ENCODE data around the gene DNAJC4.

The DNAJC4 gene

DNA sequence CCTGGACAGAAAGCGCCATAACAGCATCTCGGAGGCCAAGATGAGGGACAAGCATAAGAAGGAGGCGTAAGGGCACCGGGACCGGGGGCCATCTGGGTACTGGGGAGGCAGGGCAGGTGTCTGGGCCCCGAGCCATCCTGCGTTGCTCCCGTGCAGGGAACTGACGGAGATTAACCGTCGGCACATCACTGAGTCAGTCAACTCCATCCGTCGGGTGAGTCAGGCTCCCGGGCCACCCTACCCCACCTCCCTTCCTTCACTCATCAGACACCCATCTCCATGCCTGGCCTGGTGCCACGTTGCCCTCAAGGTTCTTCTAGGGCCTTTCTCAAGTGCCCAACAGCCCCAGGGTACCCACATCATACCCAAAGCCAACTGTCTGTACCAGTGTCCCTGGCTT is 36.0 kb downstream of the DNAJC4 start:
- no peaks in the 10 kb centered on the region for H3K9me3 ChIP-seq (replicated peaks; ENCODE audit: low read length)
- H3K4me2 ChIP-seq (ENCODE audit: low read length) = no peak overlapping the region
- no peak overlapping the region for H3K4me3 ChIP-seq (ENCODE audit: low read length)
- H3K36me3 ChIP-seq (ENCODE audit: insufficient read depth, low read length) = peaks cover 50% of the 10 kb centered on the region
- peaks cover 21% of the 10 kb centered on the region for H3K4me1 ChIP-seq (ENCODE audit: control insufficient read depth, insufficient read depth, low read length)
- H3K27me3 ChIP-seq (ENCODE audit: control insufficient read depth, insufficient read depth, low read length) = no peaks in the 10 kb centered on the region
- no peak overlapping the region for H3K9ac ChIP-seq (ENCODE audit: low read depth, low read length)

DNA sequence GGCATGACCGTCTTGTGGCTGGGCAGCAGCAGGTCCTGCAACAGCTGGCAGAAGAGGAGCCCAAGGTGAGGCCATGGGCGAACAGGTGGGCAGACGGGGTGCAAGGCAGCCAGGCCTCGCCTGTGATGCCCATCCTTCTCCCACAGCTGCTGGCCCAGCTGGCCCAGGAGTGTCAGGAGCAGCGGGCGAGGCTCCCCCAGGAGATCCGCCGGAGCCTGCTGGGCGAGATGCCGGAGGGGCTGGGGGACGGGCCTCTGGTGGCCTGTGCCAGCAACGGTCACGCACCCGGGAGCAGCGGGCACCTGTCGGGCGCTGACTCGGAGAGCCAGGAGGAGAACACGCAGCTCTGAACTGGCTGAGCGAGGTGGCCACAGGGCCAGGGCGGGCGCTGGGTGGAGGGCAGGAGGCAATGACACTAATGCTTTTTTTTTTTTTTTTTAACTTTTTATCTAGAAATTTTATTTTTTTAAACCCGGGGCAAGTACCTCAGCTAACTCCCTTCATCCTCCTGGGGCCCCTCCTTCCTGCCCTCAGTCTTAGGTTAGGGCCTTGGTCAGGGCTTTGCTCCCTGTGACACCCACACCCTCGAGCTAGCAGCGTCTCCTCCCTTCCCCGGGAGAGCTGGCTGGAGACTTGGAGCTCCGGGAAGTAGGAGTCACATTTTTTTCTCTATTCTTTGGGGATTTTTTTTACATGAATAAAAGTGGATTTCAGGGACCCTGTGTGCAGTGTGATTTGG is 37.0 kb downstream of the DNAJC4 start:
- Histone ChIP-seq H3K9me3 (replicated peaks; ENCODE audit: low read length) (no peaks in the 10 kb centered on the region), H3K4me1 (ENCODE audit: control insufficient read depth, insufficient read depth, low read length) (peaks cover 29% of the 10 kb centered on the region), H3K9ac (ENCODE audit: low read depth, low read length) (no peak overlapping the region), H3K36me3 (ENCODE audit: insufficient read depth, low read length) (peaks cover 39% of the 10 kb centered on the region), H3K4me2 (ENCODE audit: low read length) (no peak overlapping the region), H3K4me3 (ENCODE audit: low read length) (no peak overlapping the region), H3K27me3 (ENCODE audit: control insufficient read depth, insufficient read depth, low read length) (no peaks in the 10 kb centered on the region)

GRCh38 chr11:64268025-64268892 is 37.9 kb downstream of the DNAJC4 start:
- Histone ChIP-seq H3K36me3 (ENCODE audit: insufficient read depth, low read length) (peaks cover 31% of the 10 kb centered on the region), H3K9ac (ENCODE audit: low read depth, low read length) (peak overlapping the region; percentile 80), H3K4me2 (ENCODE audit: low read length) (peak overlapping the region; percentile 93), H3K9me3 (replicated peaks; ENCODE audit: low read length) (no peaks in the 10 kb centered on the region), H3K27me3 (ENCODE audit: control insufficient read depth, insufficient read depth, low read length) (no peaks in the 10 kb centered on the region), H3K4me3 (ENCODE audit: low read length) (peak overlapping the region; percentile 72), H3K4me1 (ENCODE audit: control insufficient read depth, insufficient read depth, low read length) (peaks cover 26% of the 10 kb centered on the region)

GRCh38 chr11:64268893-64269539 is 38.7 kb downstream of the DNAJC4 start:
- Histone ChIP-seq H3K36me3 (ENCODE audit: insufficient read depth, low read length) (peaks cover 23% of the 10 kb centered on the region), H3K4me3 (ENCODE audit: low read length) (peak overlapping the region; percentile 72), H3K9ac (ENCODE audit: low read depth, low read length) (peak overlapping the region; percentile 80), H3K27me3 (ENCODE audit: control insufficient read depth, insufficient read depth, low read length) (no peaks in the 10 kb centered on the region), H3K4me2 (ENCODE audit: low read length) (peak overlapping the region; percentile 93), H3K4me1 (ENCODE audit: control insufficient read depth, insufficient read depth, low read length) (peaks cover 26% of the 10 kb centered on the region), H3K9me3 (replicated peaks; ENCODE audit: low read length) (no peaks in the 10 kb centered on the region)

- Histone ChIP-seq H3K9me3 (replicated peaks; ENCODE audit: low read length) (no peaks in the 10 kb centered on the region), H3K27me3 (ENCODE audit: control insufficient read depth, insufficient read depth, low read length) (no peaks in the 10 kb centered on the region), H3K4me1 (ENCODE audit: control insufficient read depth, insufficient read depth, low read length) (peaks cover 26% of the 10 kb centered on the region), H3K4me2 (ENCODE audit: low read length) (peak overlapping the region; percentile 93), H3K9ac (ENCODE audit: low read depth, low read length) (peak overlapping the region; percentile 84), H3K36me3 (ENCODE audit: insufficient read depth, low read length) (peaks cover 16% of the 10 kb centered on the region), H3K4me3 (ENCODE audit: low read length) (peak overlapping the region; percentile 79)
Measured at GRCh38 chr11:64269540-64270220, 39.3 kb downstream of the DNAJC4 start.

- H3K36me3 ChIP-seq (ENCODE audit: insufficient read depth, low read length) = peaks cover 9% of the 10 kb centered on the region
- no peaks in the 10 kb centered on the region for H3K27me3 ChIP-seq (ENCODE audit: control insufficient read depth, insufficient read depth, low read length)
- no peak overlapping the region for H3K4me3 ChIP-seq (ENCODE audit: low read length)
- no peaks in the 10 kb centered on the region for H3K9me3 ChIP-seq (replicated peaks; ENCODE audit: low read length)
- no peak overlapping the region for H3K4me2 ChIP-seq (ENCODE audit: low read length)
- no peak overlapping the region for H3K9ac ChIP-seq (ENCODE audit: low read depth, low read length)
- peaks cover 15% of the 10 kb centered on the region for H3K4me1 ChIP-seq (ENCODE audit: control insufficient read depth, insufficient read depth, low read length)
Measured at GRCh38 chr11:64275031-64275800, 44.9 kb downstream of the DNAJC4 start.

DNA sequence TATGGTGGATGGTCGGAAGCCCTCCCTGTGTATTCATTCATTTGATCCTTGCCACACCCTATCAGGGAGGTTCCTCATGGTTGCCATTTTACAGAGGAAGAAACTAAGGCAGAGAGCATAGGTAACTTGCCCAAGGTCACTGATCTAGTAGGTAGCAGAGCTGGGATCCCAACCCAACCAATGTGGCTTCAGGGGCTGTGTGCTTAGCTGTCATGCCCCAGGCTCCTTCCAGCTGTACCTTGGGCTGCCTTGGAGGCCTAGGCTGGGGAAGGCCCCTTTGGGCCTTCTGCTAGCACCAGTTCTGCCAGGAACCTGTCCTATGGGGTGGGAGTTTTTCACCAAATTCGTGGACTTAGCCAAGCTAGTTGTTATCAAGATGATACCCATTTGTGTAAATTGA is 45.5 kb downstream of the DNAJC4 start:
- H3K27me3 ChIP-seq (ENCODE audit: control insufficient read depth, insufficient read depth, low read length) = no peaks in the 10 kb centered on the region
- no peak overlapping the region for H3K4me3 ChIP-seq (ENCODE audit: low read length)
- H3K36me3 ChIP-seq (ENCODE audit: insufficient read depth, low read length) = peaks cover 9% of the 10 kb centered on the region
- H3K4me1 ChIP-seq (ENCODE audit: control insufficient read depth, insufficient read depth, low read length) = peaks cover 15% of the 10 kb centered on the region
- H3K9ac ChIP-seq (ENCODE audit: low read depth, low read length) = no peak overlapping the region
- H3K9me3 ChIP-seq (replicated peaks; ENCODE audit: low read length) = no peaks in the 10 kb centered on the region
- no peak overlapping the region for H3K4me2 ChIP-seq (ENCODE audit: low read length)

GRCh38 chr11:64276653-64277431 is 46.5 kb downstream of the DNAJC4 start:
- H3K27me3 ChIP-seq (ENCODE audit: control insufficient read depth, insufficient read depth, low read length) = no peaks in the 10 kb centered on the region
- peak overlapping the region; percentile 25 for H3K4me2 ChIP-seq (ENCODE audit: low read length)
- H3K9ac ChIP-seq (ENCODE audit: low read depth, low read length) = peak overlapping the region; percentile 16
- H3K36me3 ChIP-seq (ENCODE audit: insufficient read depth, low read length) = peaks cover 9% of the 10 kb centered on the region
- H3K4me3 ChIP-seq (ENCODE audit: low read length) = no peak overlapping the region
- H3K4me1 ChIP-seq (ENCODE audit: control insufficient read depth, insufficient read depth, low read length) = peaks cover 12% of the 10 kb centered on the region
- no peaks in the 10 kb centered on the region for H3K9me3 ChIP-seq (replicated peaks; ENCODE audit: low read length)

GRCh38 chr11:64278576-64279190 is 48.3 kb downstream of the DNAJC4 start:
- H3K9ac ChIP-seq (ENCODE audit: low read depth, low read length) = no peak overlapping the region

More at GRCh38 chr11:64278576-64279190, 48.3 kb downstream of the DNAJC4 start:
- Histone ChIP-seq H3K27me3 (ENCODE audit: control insufficient read depth, insufficient read depth, low read length) (no peaks in the 10 kb centered on the region), H3K9me3 (replicated peaks; ENCODE audit: low read length) (no peaks in the 10 kb centered on the region), H3K4me2 (ENCODE audit: low read length) (no peak overlapping the region), H3K36me3 (ENCODE audit: insufficient read depth, low read length) (peaks cover 9% of the 10 kb centered on the region), H3K4me3 (ENCODE audit: low read length) (no peak overlapping the region), H3K4me1 (ENCODE audit: control insufficient read depth, insufficient read depth, low read length) (peaks cover 11% of the 10 kb centered on the region)
